BLaER1 (cell line): Measurements from ENCODE around the gene CSTF2.

ENCODE experiments used
- H3K27ac ChIP-seq: shearing (Covaris generic); formaldehyde crosslinking; 2 replicates; pipeline ENCODE4 v1.8.1; 2022
- H3K27me3 ChIP-seq: shearing (Covaris generic); formaldehyde crosslinking; 2 replicates; pipeline ENCODE4 v1.8.1; 2022
- H3K36me3 ChIP-seq: shearing (Covaris generic); formaldehyde crosslinking; 2 replicates; pipeline ENCODE4 v1.8.1; 2022
- H3K4me1 ChIP-seq: shearing (Covaris generic); formaldehyde crosslinking; 2 replicates; pipeline ENCODE4 v1.8.1; 2022
- H3K4me2 ChIP-seq: shearing (Covaris generic); formaldehyde crosslinking; 2 replicates; pipeline ENCODE4 v1.8.1; 2022
- H3K4me3 ChIP-seq: shearing (Covaris generic); formaldehyde crosslinking; 2 replicates; pipeline ENCODE4 v1.8.1; 2022
- H3K9ac ChIP-seq: shearing (Covaris generic); formaldehyde crosslinking; 2 replicates; pipeline ENCODE4 v1.8.1; 2022
- H3K9me3 ChIP-seq: shearing (Covaris generic); formaldehyde crosslinking; 2 replicates; pipeline ENCODE4 v1.8.1; 2022
- H4K20me1 ChIP-seq: shearing (Covaris generic); formaldehyde crosslinking; 2 replicates; pipeline ENCODE4 v1.8.1; 2022
- Cebpa-rat ChIP-seq: shearing (Covaris generic); IDR thresholded peaks from 2 replicates; pipeline ENCODE4 v1.8.1; 2022

The CSTF2 gene

DNA sequence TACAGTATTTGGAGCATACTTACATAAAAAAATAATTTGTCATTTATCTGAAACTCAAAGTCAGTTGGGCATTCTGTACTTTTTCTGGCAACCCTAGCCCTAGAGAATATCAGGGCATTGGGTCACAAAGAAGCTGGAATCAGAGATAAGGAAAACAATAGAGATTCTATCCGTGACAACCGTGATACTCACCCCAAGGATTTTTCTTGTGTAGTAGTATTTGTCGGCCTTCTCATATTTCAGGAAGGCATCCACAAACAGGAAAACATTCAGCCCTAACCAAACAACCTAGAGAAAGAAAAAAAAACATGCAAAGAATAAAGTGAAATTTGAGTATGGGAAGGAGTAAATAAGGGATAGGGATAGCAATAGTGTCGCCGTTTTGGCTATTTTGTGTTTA lies 50.3 kb downstream of the CSTF2 start:
- Histone ChIP-seq H3K9ac (no peak overlapping the region), H3K36me3 (no peaks in the 10 kb centered on the region), H3K27me3 (no peaks in the 10 kb centered on the region), H3K27ac (no peak overlapping the region), H4K20me1 (no peaks in the 10 kb centered on the region), H3K4me3 (no peak overlapping the region), H3K4me1 (no peaks in the 10 kb centered on the region), H3K4me2 (no peak overlapping the region), H3K9me3 (no peaks in the 10 kb centered on the region)
- TF ChIP-seq Cebpa-rat = no peak

DNA sequence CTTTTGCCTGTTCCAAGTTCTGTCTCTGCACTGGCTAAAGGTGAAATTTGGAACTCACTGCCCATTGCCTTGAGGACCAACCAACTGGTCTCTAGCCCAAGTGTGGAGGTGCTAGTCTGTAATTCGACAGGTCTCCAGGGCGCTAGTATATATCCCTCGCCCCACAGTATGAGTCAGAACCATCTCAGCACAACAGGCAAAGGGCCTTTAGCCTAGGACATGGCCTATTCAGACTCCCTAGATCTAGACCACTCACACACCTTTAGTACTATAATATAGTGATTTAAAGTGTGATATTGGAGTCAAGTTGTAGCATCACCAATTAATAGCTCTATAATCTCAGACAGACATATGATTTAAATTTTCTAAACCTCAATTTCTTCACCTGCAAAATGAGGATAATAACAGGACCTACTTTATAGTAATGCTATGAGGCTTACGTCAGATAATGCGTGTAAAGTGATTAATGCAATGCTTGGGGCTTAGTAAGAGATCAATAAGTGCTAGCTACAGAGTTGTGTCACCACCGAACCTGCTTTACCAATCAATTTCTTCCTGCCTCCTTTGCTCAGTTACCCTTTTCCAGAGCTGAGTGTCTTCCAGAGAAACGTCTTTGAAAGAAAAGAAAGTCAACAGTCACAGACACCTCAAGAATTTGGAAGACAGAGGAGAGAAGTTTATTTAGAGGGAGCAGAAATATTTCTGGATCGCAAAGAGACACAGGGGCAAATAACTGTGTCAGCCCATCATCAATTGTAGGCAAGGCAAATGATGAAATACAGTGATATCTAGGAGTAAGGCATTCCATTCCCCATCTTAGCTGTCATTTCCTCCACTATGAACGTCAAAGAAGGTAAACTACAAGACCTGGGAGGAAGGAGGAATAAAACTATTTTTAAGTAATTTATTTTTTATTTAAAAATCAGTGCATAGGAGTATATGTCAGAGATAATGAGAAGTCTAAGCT lies 51.7 kb downstream of the CSTF2 start:
- no peak overlapping the region for H3K27ac ChIP-seq
- no peak overlapping the region for H3K4me3 ChIP-seq
- no peak overlapping the region for H3K4me2 ChIP-seq
- no peaks in the 10 kb centered on the region for H3K9me3 ChIP-seq
- TF ChIP-seq Cebpa-rat = no peak
- no peak overlapping the region for H3K9ac ChIP-seq
- H3K27me3 ChIP-seq = no peaks in the 10 kb centered on the region
- H3K4me1 ChIP-seq = no peaks in the 10 kb centered on the region
- H4K20me1 ChIP-seq = no peaks in the 10 kb centered on the region
- H3K36me3 ChIP-seq = no peaks in the 10 kb centered on the region

DNA sequence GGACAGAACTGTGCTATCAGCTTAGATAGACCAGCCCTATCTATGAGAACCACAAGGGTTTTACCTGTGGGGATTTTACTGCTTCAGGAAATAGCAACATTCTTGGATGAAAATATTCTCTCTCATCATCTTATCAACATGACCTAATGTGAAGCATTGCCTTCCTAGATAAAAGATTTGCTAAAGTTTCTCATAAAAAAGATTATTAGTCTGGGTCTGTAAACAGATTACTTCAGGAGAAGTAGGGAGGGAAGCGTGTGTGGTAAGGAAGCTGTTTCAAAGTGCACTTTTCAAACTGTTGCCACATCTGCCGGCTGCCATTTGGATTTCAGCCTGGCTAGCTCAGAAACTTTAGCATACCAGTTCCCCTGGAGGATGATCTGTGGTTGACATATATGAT lies 54.1 kb downstream of the CSTF2 start, which contains the start of gene NOX1:
NOX1 (minus strand) TSS at position 35 of the 400 bp plus-strand sequence. CDS start 220 bp downstream, outside the sequence.
- H4K20me1 ChIP-seq = no peaks in the 10 kb centered on the region
- no peaks in the 10 kb centered on the region for H3K9me3 ChIP-seq
- H3K4me2 ChIP-seq = no peak within 1 kb of the TSS
- H3K27ac ChIP-seq = no peak within 1 kb of the TSS
- H3K27me3 ChIP-seq = no peaks in the 10 kb centered on the region
- H3K4me3 ChIP-seq = no peak within 1 kb of the TSS
- no peak for TF ChIP-seq Cebpa-rat
- no peak within 1 kb of the TSS for H3K9ac ChIP-seq
- no peaks in the 10 kb centered on the region for H3K36me3 ChIP-seq
- H3K4me1 ChIP-seq = no peaks in the 10 kb centered on the region

DNA sequence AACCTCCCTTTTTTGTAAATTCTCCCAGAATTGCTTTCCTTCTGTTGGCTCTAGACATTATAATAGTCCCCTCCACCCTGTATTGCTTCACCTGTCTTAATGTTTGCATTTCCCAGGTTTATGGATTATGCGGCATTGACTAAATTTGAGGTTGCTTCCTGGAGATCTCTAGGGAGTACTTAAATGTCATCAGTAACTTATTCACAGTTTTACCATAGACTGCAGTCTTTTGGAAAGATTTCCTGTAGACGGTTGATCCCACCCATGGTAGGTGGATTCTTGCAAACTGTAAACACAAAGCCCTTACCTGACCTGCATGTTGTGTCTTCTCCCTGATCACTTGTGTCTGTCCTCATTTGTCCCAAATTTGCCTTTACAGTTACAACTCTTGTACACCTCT lies 60.2 kb downstream of the CSTF2 start:
- Histone ChIP-seq H3K9ac (no peak overlapping the region), H3K4me3 (no peak overlapping the region), H3K27me3 (no peaks in the 10 kb centered on the region), H3K27ac (no peak overlapping the region), H3K4me2 (no peak overlapping the region), H4K20me1 (no peaks in the 10 kb centered on the region), H3K9me3 (no peaks in the 10 kb centered on the region), H3K4me1 (peaks cover 10% of the 10 kb centered on the region), H3K36me3 (no peaks in the 10 kb centered on the region)
- TF ChIP-seq Cebpa-rat = no peak

DNA sequence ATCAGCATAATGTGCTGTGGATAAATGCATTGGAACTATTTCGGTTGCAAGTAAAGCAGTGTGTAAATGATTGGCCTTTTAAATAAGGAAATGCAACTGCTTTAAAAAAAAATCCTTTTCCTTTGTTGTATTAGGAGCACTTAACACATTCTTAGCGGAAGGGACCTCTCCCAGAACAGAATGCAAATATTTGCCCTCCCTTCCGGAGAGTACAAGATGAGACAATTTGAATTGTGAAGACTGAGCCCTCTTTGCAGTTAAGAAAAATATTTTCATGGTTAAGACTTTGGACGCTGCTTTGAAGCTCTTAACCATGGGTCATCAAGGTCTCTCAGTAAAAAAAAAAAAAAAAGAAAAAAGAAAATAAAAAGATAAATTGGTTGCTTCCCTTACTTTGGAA lies 63.5 kb downstream of the CSTF2 start:
- H3K4me1 ChIP-seq = peaks cover 10% of the 10 kb centered on the region
- no peak overlapping the region for H3K9ac ChIP-seq
- no peaks in the 10 kb centered on the region for H3K36me3 ChIP-seq
- H3K4me2 ChIP-seq = no peak overlapping the region
- H4K20me1 ChIP-seq = no peaks in the 10 kb centered on the region
- no peak overlapping the region for H3K27ac ChIP-seq
- H3K9me3 ChIP-seq = no peaks in the 10 kb centered on the region
- no peak overlapping the region for H3K4me3 ChIP-seq
- TF ChIP-seq Cebpa-rat = no peak
- H3K27me3 ChIP-seq = no peaks in the 10 kb centered on the region
